ENCODE measurements around the gene CFAP206. TPM values are rescaled to one million over a fixed set of nuclear protein-coding genes. Genes with fewer than 3 reads are reported as not detected.

Gene CFAP206
- total RNA-seq, 1 experiment from 2014 or later = not detected

GRCh38 chr6:87384449-87384848, 23.3 kb upstream of the CFAP206 start:
- Histone ChIP-seq H2BK120ac (ENCODE audit: low read depth, low read length, poor library complexity, severe bottlenecking) (no peak overlapping the region), H3K56ac (ENCODE audit: insufficient read length, low read depth, low read length) (no peak overlapping the region), H3K14ac (ENCODE audit: insufficient read depth, low read length) (no peak overlapping the region), H3K4me2 (ENCODE audit: insufficient read depth, insufficient read length, low read length) (no peak overlapping the region), H3K9me3 (ENCODE audit: control insufficient read depth, low read depth, low read length) (no peaks in the 10 kb centered on the region), H3K4me1 (ENCODE audit: insufficient read depth, low read length) (no peaks in the 10 kb centered on the region), H3K27me3 (ENCODE audit: insufficient read depth, low read length) (no peaks in the 10 kb centered on the region), H2BK5ac (ENCODE audit: insufficient read length, low read length) (no peak overlapping the region), H2BK20ac (ENCODE audit: low read depth, low read length, poor library complexity, severe bottlenecking) (no peak overlapping the region), H4K5ac (ENCODE audit: insufficient read length, low read depth, low read length) (no peak overlapping the region), H2BK15ac (ENCODE audit: low read depth, low read length) (no peak overlapping the region), H4K20me1 (ENCODE audit: control insufficient read depth, insufficient read depth, insufficient read length) (no peaks in the 10 kb centered on the region), H3K18ac (ENCODE audit: insufficient read length, low read depth, low read length) (no peak overlapping the region), H3T11ph (ENCODE audit: low read length) (no peak overlapping the region), H3K23ac (ENCODE audit: insufficient read length, low read depth, low read length) (no peak overlapping the region), H3K27ac (ENCODE audit: insufficient read length, low read depth, low read length) (no peak overlapping the region), H2AK5ac (ENCODE audit: insufficient read length, low read length) (no peak overlapping the region), H2AFZ (ENCODE audit: low read length) (no peak overlapping the region), H2BK12ac (ENCODE audit: insufficient read length, low read depth, low read length) (no peak overlapping the region), H3K79me1 (ENCODE audit: insufficient read depth, low read depth, low read length, poor library complexity, severe bottlenecking) (no peaks in the 10 kb centered on the region), H3K9ac (ENCODE audit: extremely low read depth, insufficient read length, low read length) (no peak overlapping the region), H4K91ac (ENCODE audit: insufficient read length, low read depth, low read length) (no peak overlapping the region), H3K79me2 (ENCODE audit: insufficient read depth, low read length) (no peaks in the 10 kb centered on the region), H4K8ac (replicated peaks; ENCODE audit: insufficient read length, low read depth, low read length) (no peak overlapping the region), H3K23me2 (ENCODE audit: insufficient read length, low read depth, low read length, poor library complexity, severe bottlenecking) (no peaks in the 10 kb centered on the region), H3K4ac (ENCODE audit: low read depth, low read length) (no peak overlapping the region)
- no peaks in the 10 kb centered on the region for H3K9me3 Mint-ChIP-seq
- no peaks in the 10 kb centered on the region for H3K4me1 Mint-ChIP-seq
- H3K27me3 Mint-ChIP-seq (ENCODE audit: low read depth) = no peaks in the 10 kb centered on the region
- WGBS (ENCODE audit: extremely low coverage, insufficient read length, low lambda C conversion rate) = no CpG with 5 or more reads among the region's 3 CpGs
- no peak overlapping the region for H3K4me3 Mint-ChIP-seq
- no peak overlapping the region for H3K27ac Mint-ChIP-seq
- TF ChIP-seq, protein P1, sequence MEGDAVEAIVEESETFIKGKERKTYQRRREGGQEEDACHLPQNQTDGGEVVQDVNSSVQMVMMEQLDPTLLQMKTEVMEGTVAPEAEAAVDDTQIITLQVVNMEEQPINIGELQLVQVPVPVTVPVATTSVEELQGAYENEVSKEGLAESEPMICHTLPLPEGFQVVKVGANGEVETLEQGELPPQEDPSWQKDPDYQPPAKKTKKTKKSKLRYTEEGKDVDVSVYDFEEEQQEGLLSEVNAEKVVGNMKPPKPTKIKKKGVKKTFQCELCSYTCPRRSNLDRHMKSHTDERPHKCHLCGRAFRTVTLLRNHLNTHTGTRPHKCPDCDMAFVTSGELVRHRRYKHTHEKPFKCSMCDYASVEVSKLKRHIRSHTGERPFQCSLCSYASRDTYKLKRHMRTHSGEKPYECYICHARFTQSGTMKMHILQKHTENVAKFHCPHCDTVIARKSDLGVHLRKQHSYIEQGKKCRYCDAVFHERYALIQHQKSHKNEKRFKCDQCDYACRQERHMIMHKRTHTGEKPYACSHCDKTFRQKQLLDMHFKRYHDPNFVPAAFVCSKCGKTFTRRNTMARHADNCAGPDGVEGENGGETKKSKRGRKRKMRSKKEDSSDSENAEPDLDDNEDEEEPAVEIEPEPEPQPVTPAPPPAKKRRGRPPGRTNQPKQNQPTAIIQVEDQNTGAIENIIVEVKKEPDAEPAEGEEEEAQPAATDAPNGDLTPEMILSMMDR (conservative IDR thresholded peaks at IDR 0.05) = no peak
- no peak for DNase-seq
- H3K36me3 Mint-ChIP-seq (ENCODE audit: insufficient read depth in 1 of 3, low read depth in 3 of 3) = no peaks in the 10 kb centered on the region

All from H9 (cell line).